Activated T-cell treated with anti-CD3 and anti-CD28 coated beads for 24 hours (primary cell): Measurements from ENCODE around the gene TSTD1.
"Not testable (repeated sequence)": the region's sequence is repeated elsewhere in the genome, so short reads cannot be mapped to it uniquely, and the experiment has no call there.

Experiments used
- DNase-seq: peaks from one replicate; pipeline ENCODE4 v3.0.0-alpha.2; 2020; ENCODE audit warnings: low read depth

TSTD1 gene

GRCh38 chr1:161069241-161069640 lies 30.5 kb upstream of the TSTD1 start:
- peak; percentile 11 for DNase-seq

DNA sequence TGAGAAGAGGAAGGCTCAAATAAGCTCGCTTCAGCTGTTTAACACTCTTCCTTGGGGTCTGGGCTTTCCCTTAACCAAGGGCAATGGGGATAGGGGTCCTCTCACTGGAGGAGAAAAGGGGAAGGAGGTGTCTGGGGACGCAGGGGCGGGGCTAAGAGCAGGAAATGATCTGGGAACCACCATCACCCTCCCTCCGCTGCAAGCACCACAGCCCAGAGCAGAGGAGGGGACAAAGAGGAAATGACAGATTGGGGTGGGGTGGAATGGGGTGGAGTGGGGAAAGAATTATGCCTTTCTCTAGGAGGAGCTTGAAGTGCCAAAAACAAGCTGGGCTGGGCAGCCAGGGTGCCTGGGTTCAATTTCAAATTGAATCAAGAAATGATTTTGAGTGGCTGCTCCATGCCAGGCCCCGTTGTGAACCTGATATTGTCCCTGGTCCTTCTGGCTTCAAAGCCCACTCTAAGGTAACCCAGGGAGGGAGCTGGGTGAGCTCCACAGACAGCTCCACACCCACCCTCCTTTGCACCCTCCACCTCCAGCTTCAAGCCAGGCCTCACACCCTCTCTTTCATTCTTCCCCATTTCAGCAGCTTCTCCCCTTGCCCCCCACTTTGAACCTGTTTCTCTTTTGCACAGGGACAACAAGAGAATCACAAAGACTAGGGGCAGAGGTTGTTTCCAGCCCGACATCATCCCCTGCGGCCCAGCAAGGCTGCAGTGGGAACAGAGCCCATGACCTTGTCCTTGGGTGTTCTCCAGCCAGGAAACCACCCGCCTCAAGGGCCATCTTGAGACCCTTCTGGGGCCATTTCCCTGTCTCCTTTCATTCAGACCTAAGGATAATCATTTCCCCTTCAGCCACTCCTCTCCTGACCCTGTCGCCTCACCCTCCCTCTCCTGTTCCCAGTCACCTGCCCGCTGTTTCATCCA lies 29.8 kb upstream of the TSTD1 start:
- peak; percentile 72 for DNase-seq

- no peak for DNase-seq
Measured at GRCh38 chr1:161066694-161067093, 27.9 kb upstream of the TSTD1 start.

GRCh38 chr1:161065681-161066080 lies 26.9 kb upstream of the TSTD1 start:
- DNase-seq, result not testable (repeated sequence)

DNA sequence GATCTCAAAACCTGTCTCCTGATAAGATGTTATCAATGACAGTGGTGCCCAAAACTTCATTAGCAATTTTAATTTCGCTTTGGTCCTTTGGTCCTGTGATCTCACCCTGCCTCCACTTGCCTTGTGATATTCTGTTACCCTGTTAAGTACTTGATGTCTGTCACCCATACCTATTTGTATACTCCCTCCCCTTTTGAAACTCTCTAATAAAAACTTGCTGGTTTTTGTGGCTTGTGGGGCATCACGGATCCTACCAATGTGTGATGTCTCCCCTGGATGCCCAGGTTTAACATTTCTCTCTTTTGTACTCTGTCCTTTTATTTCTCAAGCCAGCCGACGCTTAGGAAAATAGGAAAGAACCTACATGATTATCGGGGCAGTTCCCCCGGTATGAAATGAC lies 25.2 kb upstream of the TSTD1 start:
- not testable (repeated sequence) for DNase-seq

- DNase-seq, result no peak
Measured at GRCh38 chr1:161061419-161061818, 22.7 kb upstream of the TSTD1 start.

GRCh38 chr1:161059293-161059692 lies 20.5 kb upstream of the TSTD1 start:
- no peak for DNase-seq

DNA sequence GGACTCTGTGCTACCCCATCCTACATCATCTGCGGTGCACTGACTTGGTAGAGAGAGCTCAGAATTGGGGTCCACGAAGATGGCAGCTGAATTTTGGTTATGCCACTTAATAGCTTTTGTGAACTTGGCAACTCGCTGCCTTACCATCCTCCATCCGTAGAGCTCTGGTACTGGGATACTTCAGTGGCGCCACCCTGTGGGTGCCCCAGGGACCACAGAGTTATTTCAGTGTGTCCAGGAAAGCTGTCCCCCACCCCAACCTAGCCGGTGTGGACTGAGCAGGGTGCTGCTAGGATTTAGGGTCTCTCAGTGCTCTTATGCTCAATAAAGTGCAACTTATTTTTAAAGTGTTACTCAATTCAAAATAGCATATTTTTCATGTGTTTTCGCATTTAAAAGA lies 16.0 kb upstream of the TSTD1 start:
- no peak for DNase-seq

GRCh38 chr1:161054232-161054631 lies 15.5 kb upstream of the TSTD1 start:
- DNase-seq, result no peak

GRCh38 chr1:161052899-161053298 lies 14.1 kb upstream of the TSTD1 start:
- DNase-seq, result no peak

DNA sequence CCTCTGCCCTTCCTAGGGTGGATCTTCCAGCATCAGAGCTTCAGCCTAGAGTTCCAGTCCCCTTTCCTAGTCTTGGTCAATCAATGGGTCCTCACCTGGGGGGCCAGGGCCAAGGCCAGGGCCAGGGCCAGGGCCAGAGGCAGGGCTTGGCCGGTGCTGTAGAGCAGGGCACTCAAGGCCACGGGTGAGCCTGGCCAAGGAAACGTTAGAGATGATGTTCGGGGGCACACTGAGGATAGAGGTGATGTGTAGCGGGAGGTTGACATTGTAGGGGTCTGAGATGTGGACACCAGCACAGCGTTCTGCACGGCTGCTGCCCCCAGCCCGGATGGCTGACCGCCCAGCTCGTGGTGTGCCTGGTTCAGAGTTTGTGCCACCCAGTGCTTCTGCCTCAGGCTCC lies 12.5 kb upstream of the TSTD1 start:
- DNase-seq, result no peak

DNA sequence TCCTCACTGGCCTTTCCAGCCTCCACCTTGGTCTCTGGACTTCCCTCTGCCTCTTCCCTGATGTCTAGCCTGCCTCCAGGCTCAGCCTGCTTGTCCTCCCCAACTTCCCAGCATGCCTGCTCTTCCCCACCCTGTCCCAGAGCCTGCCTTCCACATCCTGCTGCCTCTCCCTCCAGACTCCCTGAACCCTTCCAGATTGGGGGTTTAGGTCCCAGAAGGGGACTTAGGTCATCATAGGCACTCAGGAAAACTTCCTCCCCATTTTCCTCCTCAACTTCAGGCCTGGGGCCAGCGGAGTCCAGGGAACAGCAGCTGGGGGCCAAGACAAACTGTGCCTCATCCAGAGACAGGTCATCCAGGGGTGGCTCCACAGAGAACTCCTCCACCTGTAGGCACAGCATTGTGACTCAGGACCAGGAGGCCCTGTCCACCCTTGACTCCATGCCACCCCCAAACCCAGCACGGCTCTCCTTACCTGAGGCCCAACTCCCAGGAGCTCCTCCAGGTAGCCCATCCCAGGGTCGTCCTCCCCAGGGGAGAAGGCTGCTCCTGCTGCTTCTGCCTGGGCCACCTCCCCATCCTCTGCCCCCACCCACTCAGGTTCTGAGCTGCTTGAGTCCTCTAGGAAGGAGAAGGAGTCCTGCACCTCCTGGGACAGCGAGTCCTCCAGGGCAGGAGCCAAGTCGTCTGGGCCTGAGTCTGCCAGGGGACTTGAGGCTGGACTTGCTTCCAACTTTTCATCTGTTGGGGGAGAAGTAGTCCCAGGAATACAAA lies 10.4 kb upstream of the TSTD1 start:
- no peak for DNase-seq

GRCh38 chr1:161047436-161048420 lies 9.0 kb upstream of the TSTD1 start:
- no peak for DNase-seq

DNA sequence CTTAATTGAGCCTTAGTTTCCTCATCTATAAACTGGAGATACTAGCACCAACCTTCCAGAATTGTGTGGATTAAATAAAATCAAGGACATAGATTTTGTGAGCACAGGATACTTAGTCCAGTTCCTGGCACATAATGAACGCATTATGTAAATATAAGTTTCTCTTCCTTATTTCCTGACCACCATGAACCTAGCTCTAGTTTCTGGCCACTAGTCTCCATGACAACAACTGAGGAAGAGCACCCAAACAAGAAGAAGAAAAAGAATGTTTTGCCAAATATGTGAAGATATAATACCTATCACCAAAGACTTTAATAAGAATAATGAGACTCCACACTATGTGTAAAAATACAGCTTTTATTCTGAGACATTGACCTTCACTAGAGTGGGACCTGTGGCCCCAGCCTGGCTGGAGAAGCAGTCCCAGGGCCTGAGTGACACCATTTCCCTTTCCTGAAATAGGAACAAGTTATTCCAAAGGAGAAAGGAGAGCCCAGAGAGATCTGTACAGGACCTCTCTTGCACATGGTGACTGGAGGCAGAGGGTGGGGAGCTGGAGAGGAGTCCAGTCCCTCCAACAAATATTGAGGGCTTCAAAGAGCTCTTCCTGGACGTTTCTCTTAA lies 8.0 kb upstream of the TSTD1 start:
- DNase-seq, result no peak

- peak; percentile 90 for DNase-seq
Measured at GRCh38 chr1:161045736-161046604, 7.2 kb upstream of the TSTD1 start, which contains the start of gene USF1. Gene USF1, minus strand, starts transcription at chr1:161045977. Its CDS starts 2,702 bp downstream, at chr1:161043275.

GRCh38 chr1:161044908-161045735 lies 6.4 kb upstream of the TSTD1 start:
- peak; percentile 47 for DNase-seq

- no peak for DNase-seq
Measured at GRCh38 chr1:161044535-161044907, 5.8 kb upstream of the TSTD1 start.

DNA sequence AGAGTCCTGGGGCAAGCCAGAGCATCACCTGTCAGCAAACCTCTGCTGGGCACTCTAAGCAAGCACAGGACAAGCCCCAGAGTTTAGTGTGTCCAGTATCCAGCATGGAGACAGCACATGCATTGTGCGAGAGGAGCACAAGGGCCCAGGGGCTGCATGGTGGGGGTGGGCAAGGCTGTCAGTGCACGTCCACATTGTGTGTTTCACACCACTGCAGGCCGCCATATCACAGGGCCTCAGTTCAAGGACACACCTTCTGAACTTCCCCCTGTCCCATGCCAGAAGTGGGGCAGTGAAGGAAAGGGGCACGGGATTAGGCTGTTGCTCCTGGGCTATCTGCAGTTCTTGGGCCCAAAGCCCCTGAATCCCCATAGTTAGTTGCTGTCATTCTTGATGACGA lies 782 bp upstream of the TSTD1 start:
- no peak for DNase-seq

DNA sequence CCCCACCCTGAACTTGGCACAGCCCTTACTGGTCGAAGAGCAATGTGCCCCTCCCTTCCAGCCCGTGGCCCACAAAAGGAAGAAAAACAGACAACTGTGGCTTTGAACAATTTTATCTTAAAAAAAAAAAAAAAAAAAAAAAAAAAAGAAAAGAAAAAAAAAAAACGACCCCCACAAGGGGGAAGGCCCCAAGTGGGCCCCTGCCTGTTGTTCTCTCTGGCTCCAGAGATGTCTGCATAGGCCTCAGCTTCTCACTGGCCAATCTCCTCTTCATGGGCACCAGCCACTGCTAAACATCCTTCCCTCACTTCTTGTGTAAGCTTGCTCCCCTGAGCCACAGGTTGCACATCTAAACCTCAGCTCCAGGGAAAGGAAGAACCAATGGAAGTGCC lies 386 bp upstream of the TSTD1 start:
- DNase-seq, result no peak
